Epithelial cell of esophagus (primary cell): Measurements from ENCODE around the gene AMDHD2.

ENCODE experiments used
- DNase-seq: peaks from one replicate; pipeline ENCODE4 v3.0.0; 2010; ENCODE audit warnings: low read depth
- H3K4me3 ChIP-seq: 2 replicates; pipeline ENCODE4 v1.5.1; 2011; ENCODE audit warnings: mild to moderate bottlenecking, low read length, control low read depth
- CTCF ChIP-seq: IDR thresholded peaks from 2 replicates; pipeline ENCODE4 v1.5.1; 2011; ENCODE audit warnings: low read depth, mild to moderate bottlenecking, low read length, control low read depth, inconsistent platforms; ENCODE audit not compliant: insufficient read depth; ENCODE audit errors: missing control alignments

AMDHD2 gene

GRCh38 chr16:2514333-2515179 is 5.6 kb upstream of the AMDHD2 start:
- no peak for DNase-seq
- no peak for TF ChIP-seq CTCF
- H3K4me3 ChIP-seq: peak overlapping the region; percentile 91

- peak overlapping the region; percentile 91 for H3K4me3 ChIP-seq
- no peak for DNase-seq
Observed at GRCh38 chr16:2515180-2515851, 4.9 kb upstream of the AMDHD2 start.

GRCh38 chr16:2516391-2517240 is 3.6 kb upstream of the AMDHD2 start:
- TF ChIP-seq CTCF: no peak
- H3K4me3 ChIP-seq: peak overlapping the region; percentile 91
- no peak for DNase-seq

More at GRCh38 chr16:2515180-2515851, 4.9 kb upstream of the AMDHD2 start:
- no peak for TF ChIP-seq CTCF

- no peak for DNase-seq
- TF ChIP-seq CTCF: no peak
- no peak overlapping the region for H3K4me3 ChIP-seq
Observed at GRCh38 chr16:2517954-2518605, 2.1 kb upstream of the AMDHD2 start.

- TF ChIP-seq CTCF: no peak
- DNase-seq: no peak
- H3K4me3 ChIP-seq: no peak overlapping the region
Observed at GRCh38 chr16:2518823-2519710, 1.1 kb upstream of the AMDHD2 start.
